Ishikawa (cell line): ENCODE measurements around the gene SH3RF2.

ENCODE experiments used
- CEBPB ChIP-seq: IDR thresholded peaks from 2 replicates; pipeline ENCODE4 v1.6.1; 2012
- CREB1 ChIP-seq: IDR thresholded peaks from 2 replicates; pipeline ENCODE4 v1.6.1; 2012; ENCODE audit warnings: low read depth
- EGR1 ChIP-seq: IDR thresholded peaks from 2 replicates; pipeline ENCODE4 v1.6.1; 2012
- EP300 ChIP-seq: IDR thresholded peaks from 2 replicates; pipeline ENCODE4 v1.6.1; 2012; ENCODE audit warnings: borderline replicate concordance
- FOXM1 ChIP-seq: IDR thresholded peaks from 2 replicates; pipeline ENCODE4 v1.6.1; 2012; ENCODE audit warnings: low read depth, borderline replicate concordance
- MAX ChIP-seq: IDR thresholded peaks from 2 replicates; pipeline ENCODE4 v1.6.1; 2012
- NFIC ChIP-seq: IDR thresholded peaks from 2 replicates; pipeline ENCODE4 v1.6.1; 2012
- RAD21 ChIP-seq: IDR thresholded peaks from 2 replicates; pipeline ENCODE4 v1.6.1; 2012; ENCODE audit warnings: low read depth
- REST ChIP-seq: IDR thresholded peaks from 2 replicates; pipeline ENCODE4 v1.6.1; 2012; ENCODE audit warnings: low read depth, mild to moderate bottlenecking
- TAF1 ChIP-seq: IDR thresholded peaks from 2 replicates; pipeline ENCODE4 v1.6.1; 2012; ENCODE audit warnings: low read depth, mild to moderate bottlenecking
- TCF12 ChIP-seq: IDR thresholded peaks from 2 replicates; pipeline ENCODE4 v1.6.1; 2012; ENCODE audit warnings: low read depth
- TEAD4 ChIP-seq: IDR thresholded peaks from 2 replicates; pipeline ENCODE4 v1.6.1; 2012
- USF1 ChIP-seq: IDR thresholded peaks from 2 replicates; pipeline ENCODE4 v1.6.1; 2012
- YY1 ChIP-seq: IDR thresholded peaks from 2 replicates; pipeline ENCODE4 v1.6.1; 2012; ENCODE audit warnings: low read depth
- ZBTB7A ChIP-seq: IDR thresholded peaks from 2 replicates; pipeline ENCODE4 v1.6.1; 2012; ENCODE audit warnings: low read depth

The SH3RF2 gene

GRCh38 chr5:145978708-145979107 lies 42.3 kb downstream of the SH3RF2 start:
- TF ChIP-seq EGR1 (no peak), TAF1 (no peak), MAX (no peak), FOXM1 (peak; percentile 51; the same call in 1 of the 2 replicates), ZBTB7A (no peak), NFIC (peak; percentile 84), TCF12 (peak; percentile 68), EP300 (peak; percentile 70; the same call in 1 of the 2 replicates), YY1 (no peak), USF1 (no peak), TEAD4 (peak; percentile 33; the same call in 1 of the 2 replicates)

DNA sequence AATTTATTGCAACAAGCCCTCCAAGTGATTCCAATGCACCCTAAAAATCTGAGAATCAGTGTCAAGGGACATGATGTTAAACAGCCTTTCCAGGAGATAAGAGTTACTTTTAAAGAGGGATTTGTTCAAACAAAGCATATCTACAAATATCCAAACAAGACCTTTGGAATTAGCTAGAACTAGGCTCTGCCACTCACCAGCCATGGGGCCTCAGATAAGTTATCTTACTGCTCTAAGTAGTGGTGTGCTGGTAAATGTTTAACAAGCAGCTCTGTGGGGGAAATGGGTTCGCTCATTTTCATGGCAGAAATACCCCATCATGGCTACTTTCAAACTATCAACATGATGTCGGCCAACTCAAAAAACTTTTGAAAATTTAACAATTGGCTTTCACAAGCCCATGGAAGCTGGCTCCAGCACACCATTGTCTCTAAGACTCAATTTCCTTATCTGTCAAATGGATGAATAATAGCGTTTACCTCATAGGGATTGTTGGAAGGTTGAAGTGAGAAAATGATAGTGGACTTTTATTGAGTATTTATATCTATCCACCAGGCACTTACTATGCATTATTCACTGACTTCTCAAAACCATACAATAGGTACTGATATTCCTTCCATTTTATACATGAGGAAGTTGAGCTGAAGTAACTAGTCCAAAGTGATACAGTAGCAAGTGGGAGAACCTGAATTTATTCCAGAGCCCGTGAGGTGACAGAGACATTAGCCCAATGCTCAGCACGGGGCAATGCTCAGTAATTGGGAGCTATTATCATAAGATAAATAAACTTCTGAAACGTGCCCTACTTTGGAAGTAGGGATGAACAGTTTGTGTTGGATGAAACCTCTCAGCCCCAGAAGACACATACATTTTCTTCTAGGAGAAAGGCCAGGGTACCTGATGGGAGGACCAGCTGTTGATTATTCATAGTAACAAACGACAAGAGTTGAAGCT lies 43.2 kb downstream of the SH3RF2 start:
- no peak for TF ChIP-seq YY1
- no peak for TF ChIP-seq TAF1
- no peak for TF ChIP-seq EGR1
- no peak for TF ChIP-seq RAD21
- no peak for TF ChIP-seq TCF12
- no peak for TF ChIP-seq ZBTB7A
- TF ChIP-seq FOXM1, result no peak
- TF ChIP-seq EP300, result no peak
- no peak for TF ChIP-seq USF1
- TF ChIP-seq CEBPB, result no peak
- TF ChIP-seq TEAD4, result no peak
- no peak for TF ChIP-seq MAX
- no peak for TF ChIP-seq REST
- no peak for TF ChIP-seq CREB1
- TF ChIP-seq NFIC, result no peak

GRCh38 chr5:145980259-145980658 lies 43.9 kb downstream of the SH3RF2 start:
- no peak for TF ChIP-seq REST
- TF ChIP-seq YY1, result no peak
- no peak for TF ChIP-seq CEBPB
- no peak for TF ChIP-seq MAX
- no peak for TF ChIP-seq EGR1
- TF ChIP-seq TAF1, result no peak
- no peak for TF ChIP-seq FOXM1
- TF ChIP-seq TEAD4, result no peak
- TF ChIP-seq RAD21, result no peak
- no peak for TF ChIP-seq USF1
- no peak for TF ChIP-seq TCF12
- TF ChIP-seq EP300, result no peak
- no peak for TF ChIP-seq CREB1
- no peak for TF ChIP-seq NFIC
- TF ChIP-seq ZBTB7A, result no peak

GRCh38 chr5:145980718-145981117 lies 44.3 kb downstream of the SH3RF2 start:
- peak; percentile 43 for TF ChIP-seq RAD21
- no peak for TF ChIP-seq EP300
- no peak for TF ChIP-seq MAX
